ENCODE measurements around the gene MALSU1.

The MALSU1 gene

DNA sequence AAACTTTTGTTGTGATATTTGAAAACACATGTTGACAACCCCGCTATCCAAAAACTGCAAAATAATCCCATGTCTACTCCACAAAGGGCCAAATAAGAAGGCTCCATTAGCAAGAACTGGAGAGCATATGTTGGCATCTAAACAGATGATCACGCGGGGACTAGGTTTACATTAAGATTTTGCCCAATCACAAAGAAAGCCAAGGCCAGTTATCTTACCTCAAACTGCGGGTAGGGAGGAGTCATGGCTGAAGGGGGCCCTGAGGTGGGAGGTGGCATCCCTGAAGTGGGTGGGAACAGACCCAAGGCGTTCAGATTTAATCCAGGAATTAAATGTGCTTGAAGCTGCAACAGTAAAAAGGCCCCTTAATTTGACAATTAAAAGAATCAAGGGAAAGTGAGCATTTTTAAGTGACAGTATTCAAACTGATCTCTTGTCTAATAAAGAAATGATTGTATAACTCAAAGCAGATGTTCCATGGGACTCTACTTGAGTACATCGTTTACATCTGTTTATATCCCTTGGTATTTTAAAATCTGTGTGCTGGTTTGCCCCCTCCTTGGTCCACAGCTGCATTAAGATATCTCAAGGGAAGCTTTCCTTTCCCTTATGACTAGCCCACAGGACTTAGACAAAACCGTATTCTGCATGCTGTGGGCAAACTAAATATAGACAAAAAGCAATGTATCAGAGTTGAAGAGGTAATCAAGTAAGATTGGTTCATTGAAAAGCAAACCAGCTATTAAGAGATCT is 42.9 kb downstream of the MALSU1 start:
- DNase-seq (ENCODE audit: low read depth): no peak
- TF ChIP-seq, protein P1, sequence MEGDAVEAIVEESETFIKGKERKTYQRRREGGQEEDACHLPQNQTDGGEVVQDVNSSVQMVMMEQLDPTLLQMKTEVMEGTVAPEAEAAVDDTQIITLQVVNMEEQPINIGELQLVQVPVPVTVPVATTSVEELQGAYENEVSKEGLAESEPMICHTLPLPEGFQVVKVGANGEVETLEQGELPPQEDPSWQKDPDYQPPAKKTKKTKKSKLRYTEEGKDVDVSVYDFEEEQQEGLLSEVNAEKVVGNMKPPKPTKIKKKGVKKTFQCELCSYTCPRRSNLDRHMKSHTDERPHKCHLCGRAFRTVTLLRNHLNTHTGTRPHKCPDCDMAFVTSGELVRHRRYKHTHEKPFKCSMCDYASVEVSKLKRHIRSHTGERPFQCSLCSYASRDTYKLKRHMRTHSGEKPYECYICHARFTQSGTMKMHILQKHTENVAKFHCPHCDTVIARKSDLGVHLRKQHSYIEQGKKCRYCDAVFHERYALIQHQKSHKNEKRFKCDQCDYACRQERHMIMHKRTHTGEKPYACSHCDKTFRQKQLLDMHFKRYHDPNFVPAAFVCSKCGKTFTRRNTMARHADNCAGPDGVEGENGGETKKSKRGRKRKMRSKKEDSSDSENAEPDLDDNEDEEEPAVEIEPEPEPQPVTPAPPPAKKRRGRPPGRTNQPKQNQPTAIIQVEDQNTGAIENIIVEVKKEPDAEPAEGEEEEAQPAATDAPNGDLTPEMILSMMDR (IDR thresholded peaks at IDR 0.05; ENCODE audit: insufficient read depth, low read depth, low read length, missing control alignments): no peak
- H3K4me3 ChIP-seq (ENCODE audit: low read length): no peak overlapping the region

DNA sequence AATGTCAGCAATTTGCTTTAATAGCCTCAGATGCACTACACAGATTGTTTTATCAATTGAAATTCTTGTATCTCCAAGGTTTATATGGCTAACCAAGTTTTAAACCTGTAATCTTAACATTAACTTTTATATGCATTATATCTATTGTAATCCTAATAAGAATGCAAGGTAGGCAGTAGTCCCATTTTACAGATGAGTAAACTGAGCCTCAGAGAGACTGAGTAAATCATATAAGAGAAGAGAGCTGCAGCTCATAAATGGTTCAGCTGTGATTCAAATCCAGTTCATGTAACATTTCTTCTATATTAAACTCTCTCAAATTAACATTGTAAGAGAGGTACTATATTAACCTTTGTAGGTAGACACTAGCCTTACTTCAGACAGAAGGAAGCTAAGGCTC is 44.0 kb downstream of the MALSU1 start:
- no peak for DNase-seq (ENCODE audit: low read depth)
- no peak overlapping the region for H3K4me3 ChIP-seq (ENCODE audit: low read length)
- TF ChIP-seq, protein P1 (IDR thresholded peaks at IDR 0.05; ENCODE audit: insufficient read depth, low read depth, low read length, missing control alignments): no peak

DNA sequence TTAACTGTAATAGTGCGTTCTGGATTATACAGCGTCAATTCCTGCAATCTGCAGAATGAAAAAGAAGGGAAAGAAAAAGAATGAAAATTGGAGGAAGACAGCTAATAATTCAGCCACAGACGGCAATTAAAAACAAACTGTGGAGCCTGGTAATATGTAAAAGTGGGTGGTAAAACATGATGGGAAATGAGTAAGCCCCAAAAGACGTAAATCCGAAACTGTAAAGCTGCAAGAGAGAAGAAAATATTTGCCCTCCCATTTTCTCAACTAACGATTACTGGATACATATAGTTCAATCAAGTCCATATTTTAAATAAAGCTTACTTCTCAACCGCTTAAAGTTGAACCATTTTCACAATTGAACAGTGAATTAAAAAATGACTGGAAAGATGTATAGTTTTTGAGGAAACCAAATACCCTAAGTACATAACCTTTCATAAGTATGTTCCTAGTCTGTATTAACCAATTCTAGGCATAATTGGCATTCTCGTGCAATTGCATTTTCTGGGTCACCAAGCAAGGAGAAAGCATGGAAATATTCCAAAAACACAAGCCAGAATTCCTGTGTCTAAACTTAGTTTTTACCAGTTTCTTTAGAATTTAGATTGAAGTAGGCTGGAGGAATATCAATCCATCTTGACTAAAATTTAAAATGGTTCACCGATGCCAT is 44.8 kb downstream of the MALSU1 start:
- TF ChIP-seq, protein P1 (IDR thresholded peaks at IDR 0.05; ENCODE audit: insufficient read depth, low read depth, low read length, missing control alignments): no peak
- DNase-seq (ENCODE audit: low read depth): no peak
- no peak overlapping the region for H3K4me3 ChIP-seq (ENCODE audit: low read length)

GRCh38 chr7:23345601-23346000 is 46.5 kb downstream of the MALSU1 start:
- TF ChIP-seq, protein P1 (IDR thresholded peaks at IDR 0.05; ENCODE audit: insufficient read depth, low read depth, low read length, missing control alignments): no peak
- no peak overlapping the region for H3K4me3 ChIP-seq (ENCODE audit: low read length)
- no peak for DNase-seq (ENCODE audit: low read depth)

GRCh38 chr7:23346316-23346715 is 47.2 kb downstream of the MALSU1 start:
- DNase-seq (ENCODE audit: low read depth): no peak
- TF ChIP-seq, protein P1 (IDR thresholded peaks at IDR 0.05; ENCODE audit: insufficient read depth, low read depth, low read length, missing control alignments): no peak
- H3K4me3 ChIP-seq (ENCODE audit: low read length): no peak overlapping the region

GRCh38 chr7:23347033-23347681 is 48.0 kb downstream of the MALSU1 start:
- no peak overlapping the region for H3K4me3 ChIP-seq (ENCODE audit: low read length)
- TF ChIP-seq, protein P1 (IDR thresholded peaks at IDR 0.05; ENCODE audit: insufficient read depth, low read depth, low read length, missing control alignments): no peak
- no peak for DNase-seq (ENCODE audit: low read depth)
